Pons (tissue), 1 donor: ENCODE results near the gene TYMP.
"Not testable (repeated sequence)": the region's sequence is repeated elsewhere in the genome, so short reads cannot be mapped to it uniquely, and the experiment has no call there.

Experiments used
- DNase-seq: peaks from one replicate; pipeline ENCODE4 v3.0.0-alpha.2; 2016; ENCODE audit warnings: low spot score

Gene TYMP

DNA sequence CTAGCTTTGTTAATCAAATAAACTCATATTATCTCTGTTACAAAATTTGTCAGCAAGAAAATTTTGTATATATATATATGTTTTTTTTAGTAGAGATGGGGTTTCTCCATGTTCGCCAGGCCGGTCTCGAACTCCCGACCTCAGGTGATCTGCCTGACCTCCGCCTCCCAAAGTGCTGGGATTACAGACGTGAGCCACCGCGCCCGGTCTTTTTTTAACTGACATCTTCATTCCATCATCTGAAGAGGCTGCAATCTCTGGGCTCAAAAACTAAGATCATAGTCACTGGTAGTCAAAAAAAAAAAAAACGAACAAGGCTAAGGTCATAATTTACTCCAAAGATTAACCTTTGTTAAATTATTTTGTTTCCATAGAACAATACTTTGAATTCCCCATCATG, 10.6 kb upstream of the TYMP start:
- DNase-seq = no peak

DNA sequence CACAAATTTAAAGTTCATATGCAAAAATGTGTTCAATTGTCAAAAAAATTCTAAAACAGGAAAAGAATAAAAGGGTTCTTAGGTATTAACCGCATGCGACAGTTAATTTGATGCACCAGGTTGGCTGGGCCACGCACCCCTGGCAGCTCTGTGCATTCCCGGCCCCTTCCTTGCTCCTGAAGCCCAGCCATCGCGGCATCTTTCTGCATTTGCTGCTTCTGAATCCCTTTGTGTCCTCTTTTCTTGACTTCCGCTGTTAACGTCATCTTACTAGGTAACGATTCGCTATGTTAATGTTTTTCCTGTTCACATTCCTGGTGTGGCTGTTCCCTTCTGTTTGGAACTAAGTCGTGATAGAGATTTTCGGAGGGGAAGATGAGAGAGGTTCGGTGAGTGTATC, 8.0 kb upstream of the TYMP start:
- DNase-seq = no peak

- no peak for DNase-seq
Measured at GRCh38 chr22:50536226-50536625, 6.4 kb upstream of the TYMP start.

DNA sequence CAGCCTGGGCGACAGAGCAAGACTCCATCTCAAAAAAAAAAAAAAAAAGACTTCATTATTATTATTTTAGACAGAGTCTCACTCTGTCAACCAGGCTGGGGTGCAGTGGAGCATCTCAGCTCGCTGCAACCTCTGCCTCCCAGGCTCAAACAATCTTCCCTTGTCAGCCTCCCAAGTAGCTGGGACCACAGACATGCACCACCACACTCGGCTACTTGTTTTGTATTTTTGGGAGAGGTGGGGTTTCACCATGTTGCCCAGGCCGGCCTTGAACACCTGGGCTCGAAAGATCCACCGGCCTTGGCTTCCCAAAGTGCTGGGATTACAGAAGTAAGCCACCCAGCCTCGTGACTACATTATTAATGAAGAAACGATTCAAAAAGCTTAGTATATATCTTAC, 5.3 kb upstream of the TYMP start:
- DNase-seq = no peak

DNA sequence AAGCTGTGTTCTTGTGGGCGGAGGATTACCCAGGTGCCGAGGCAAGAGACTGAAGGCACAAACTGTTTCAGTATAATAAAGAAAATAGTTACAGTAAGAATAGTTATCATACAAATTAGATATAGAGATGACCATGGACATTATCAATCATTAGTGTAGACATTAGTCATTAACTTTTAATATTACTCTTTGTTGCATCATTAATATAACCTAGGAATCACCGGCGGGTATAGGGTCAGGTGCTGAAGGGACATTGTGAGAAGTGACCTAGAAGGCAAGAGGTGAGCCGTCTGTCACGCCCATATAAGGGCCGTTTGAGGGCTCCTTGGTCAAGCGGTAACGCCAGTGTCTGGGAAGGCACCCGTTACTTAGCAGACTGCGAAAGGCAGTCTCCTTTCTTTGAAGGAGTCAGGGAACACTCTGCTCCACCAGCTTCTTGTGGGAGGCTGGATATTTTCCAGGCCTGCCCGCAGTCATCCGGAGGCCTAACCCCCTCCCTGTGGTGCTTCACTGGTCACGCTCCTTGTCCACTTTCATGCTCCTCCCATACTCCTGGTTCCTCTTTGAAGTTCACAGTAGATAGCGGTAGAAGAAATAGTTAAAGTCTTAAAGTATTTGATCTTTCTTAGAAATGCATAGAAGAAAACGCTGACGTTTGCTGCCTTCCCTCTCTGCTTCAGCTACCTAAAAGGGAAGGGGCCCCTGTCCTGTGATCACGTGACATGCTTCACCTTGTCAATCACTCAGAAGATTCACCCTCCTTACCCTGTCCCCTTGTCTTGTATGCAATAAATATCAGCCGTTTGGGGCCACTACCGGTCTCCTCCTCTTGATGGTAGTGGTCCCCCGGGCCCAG, 4.3 kb upstream of the TYMP start:
- DNase-seq = not testable (repeated sequence)

DNA sequence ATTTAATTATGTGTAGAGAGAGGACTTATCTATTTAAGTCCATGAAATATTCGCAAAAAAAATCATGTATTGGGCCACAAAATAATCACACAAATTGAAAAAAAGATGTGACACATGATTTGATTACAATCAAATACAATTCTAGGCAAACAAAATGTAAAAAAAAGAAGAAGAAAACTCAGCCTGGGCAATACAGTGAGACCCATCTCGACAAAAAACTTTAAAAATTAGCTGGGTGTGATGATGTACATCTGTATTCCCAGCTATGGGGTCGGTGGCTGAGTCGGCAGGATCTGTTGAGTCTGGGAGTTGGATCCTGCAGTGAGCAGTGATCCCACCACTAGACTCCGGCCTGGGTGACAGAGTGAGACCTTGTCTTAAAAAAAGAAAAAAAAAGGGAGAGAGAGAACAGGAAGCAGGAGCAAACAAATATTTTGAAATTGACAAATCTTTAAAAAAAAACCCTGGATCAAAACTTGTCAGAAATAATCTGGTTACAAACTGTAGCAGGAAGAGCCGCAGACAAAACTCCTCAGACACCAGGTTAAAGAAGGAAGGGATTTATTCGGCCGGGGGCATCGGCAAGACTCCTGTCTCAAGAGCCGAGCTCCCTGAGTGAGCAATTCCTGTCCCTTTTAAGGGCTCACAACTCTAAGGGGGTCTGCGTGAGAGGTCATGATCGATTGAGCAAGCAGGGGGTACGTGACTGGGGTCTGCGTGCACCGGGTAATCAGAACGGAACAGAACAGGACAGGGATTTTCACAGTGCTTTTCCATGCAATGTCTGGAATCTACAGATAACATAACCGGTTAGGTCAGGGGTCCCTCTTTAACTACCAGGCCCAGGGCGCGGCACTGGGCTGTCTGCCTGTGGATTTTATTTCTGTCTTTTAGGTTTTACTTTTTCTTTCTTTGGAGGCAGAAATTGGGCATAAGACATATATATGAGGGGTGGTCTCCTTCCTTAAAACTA, 3.3 kb upstream of the TYMP start:
- no peak for DNase-seq

- no peak for DNase-seq
Measured at GRCh38 chr22:50531962-50532674, 2.3 kb upstream of the TYMP start.

GRCh38 chr22:50531546-50531961, 1.7 kb upstream of the TYMP start:
- DNase-seq = no peak

DNA sequence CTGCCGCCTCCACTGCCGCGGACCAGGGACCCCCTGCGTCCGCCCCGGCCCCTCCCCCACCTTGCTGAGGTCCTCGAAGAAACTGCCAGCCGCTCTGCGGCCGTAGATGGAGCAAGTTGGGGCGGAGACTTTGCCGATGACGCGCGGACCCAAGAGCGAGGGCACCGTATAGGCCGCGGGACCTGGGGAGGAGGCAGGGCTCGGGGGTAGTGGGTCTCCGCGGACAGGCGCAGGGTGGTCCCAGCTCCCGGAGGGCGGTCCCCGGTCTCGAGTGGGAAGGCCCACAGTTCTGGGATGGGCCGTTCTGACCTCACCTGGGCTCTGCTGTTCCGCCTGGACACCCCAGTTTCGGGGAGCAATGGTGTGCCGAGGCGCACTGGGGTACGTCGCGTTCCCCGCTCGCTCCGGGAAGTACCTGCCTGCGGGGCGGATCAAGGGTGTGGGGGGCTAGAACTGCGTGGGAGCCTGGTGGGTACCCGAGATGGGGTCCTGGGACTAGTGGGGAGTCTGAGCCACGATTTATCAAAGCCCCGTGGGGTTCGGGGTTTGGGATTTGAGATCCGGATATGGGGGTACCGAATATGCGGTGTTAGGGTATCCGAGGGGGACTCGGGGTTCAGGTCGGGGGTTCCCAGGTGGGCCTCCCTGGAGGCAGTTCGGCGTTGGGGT, 1.2 kb upstream of the TYMP start:
- peak; percentile 39 for DNase-seq

- no peak for DNase-seq
Measured at GRCh38 chr22:50530580-50530876, 716 bp upstream of the TYMP start.

GRCh38 chr22:50529416-50529896, 356 bp downstream of the TYMP start:
- DNase-seq = no peak

GRCh38 chr22:50528682-50529415, 963 bp downstream of the TYMP start:
- no peak for DNase-seq

- no peak for DNase-seq
Measured at GRCh38 chr22:50527921-50528681, 1.7 kb downstream of the TYMP start.

DNA sequence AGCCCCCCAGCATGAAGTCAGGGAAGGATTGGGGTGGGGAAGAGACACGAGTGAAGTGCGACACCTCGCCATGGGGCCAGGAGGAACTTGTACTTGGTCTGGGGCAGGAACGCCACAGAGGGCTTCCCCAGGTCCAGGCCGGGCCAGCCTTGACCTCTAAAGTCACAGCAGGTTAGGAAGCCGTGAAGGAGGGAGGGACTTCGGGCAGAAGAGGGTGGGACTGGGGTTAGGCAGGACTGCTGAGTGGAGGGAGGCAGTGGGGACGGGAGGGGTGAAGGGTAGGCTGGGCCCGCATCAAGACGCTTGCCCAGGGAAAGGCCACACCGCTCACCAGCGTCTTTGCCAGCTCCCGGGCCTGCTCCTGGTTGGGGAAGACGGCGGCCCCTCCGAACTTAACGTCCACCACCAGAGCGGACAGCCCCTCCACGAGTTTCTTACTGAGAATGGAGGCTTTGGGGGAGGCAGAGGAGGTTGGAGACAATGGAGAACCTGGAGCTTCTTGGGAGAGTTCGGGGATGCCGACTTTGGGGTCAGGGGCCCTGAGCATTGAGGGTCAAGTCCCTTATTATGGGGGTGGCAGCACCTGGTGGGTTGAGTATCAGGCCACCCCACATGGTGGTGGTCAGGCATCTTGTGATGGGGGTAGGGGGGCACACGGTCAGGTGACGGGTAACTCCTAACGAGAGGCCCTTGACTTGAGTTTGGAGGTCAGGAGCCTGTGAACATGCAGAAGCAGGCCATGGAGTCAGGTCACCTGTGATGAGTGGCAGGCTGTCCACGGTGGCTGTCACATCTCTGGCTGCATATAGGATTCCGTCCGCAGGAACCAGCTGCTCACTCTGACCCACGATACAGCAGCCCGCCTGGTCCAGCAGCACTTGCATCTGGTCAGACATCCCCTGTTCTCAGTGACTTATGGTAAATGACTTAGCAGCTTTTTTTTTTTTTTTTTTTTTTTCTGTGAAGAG, 2.7 kb downstream of the TYMP start:
- peak; percentile 43 for DNase-seq

- DNase-seq = peak; percentile 51
Measured at GRCh38 chr22:50526108-50526833, 3.5 kb downstream of the TYMP start.

- DNase-seq = no peak
Measured at GRCh38 chr22:50525858-50526107, 4.0 kb downstream of the TYMP start.

DNA sequence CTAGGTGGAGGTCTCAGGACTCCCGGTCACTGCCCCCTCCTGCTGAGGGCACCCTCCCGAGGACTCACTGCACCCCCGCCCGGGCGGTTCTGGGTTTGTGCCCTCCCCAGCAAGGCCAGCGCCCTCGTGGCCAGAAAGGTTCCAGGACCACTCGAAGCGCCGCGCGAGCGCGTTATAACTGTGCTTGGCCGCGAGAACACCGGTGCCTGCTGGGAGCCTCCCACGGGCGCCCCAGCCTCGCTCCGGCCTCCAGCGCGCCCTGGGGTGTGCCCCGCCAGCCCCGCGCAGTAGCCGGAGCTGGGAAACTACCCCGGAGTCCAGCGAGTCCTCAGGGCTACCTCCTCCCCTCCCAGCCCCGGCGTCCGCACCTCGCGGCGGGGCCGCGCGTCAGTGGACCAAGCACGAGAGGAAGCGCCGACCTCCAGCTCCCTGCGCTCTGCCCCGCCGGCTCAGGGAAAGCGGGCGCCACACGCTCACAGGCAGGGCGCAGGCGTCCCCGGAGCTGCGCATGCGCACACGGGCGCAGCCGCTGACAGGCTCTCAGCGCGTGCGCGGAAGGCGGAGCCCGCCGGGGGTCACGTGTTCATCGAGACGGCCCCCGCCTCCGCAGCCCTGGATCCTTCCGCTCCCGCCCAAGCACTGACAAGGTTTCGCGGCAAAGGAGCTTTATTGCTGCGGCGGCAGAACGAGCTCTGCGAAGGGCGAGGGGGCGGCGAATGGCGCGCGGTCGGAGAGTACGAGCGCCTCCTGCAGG, 4.5 kb downstream of the TYMP start, which contains the start of gene SCO2:
Gene SCO2, minus strand, starts transcription at position 495 of the 754 bp plus-strand sequence. CDS start 1,187 bp downstream, outside the sequence.
- DNase-seq = peak; percentile 93

DNA sequence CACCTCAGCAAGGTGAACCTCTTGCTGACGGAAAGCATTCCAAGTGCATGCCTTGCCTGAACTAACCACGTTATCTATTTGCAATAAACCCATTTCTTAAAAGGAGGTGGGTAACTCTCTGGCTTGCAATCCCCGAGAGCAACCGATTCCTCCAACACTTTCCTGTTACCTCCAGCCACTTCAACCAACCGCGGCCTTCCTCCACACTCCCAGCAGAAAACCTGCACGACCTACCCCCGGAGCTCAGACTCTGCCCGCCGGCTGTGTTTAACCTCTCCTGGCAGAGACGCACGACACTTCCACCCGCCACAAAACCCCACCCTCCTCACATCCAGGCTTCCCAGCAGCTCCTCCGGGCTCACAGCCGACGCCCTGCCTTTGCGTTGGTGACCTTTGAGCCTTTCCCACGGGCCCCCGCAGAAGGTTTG, 5.1 kb downstream of the TYMP start:
- no peak for DNase-seq
